Stimulated activated CD4-positive, alpha-beta T cell treated with anti-CD3 and anti-CD28 coated beads, Interleukin-15, amount 100 ng/mL, for 1 hour (primary cell): ENCODE measurements around the gene DISC1.
"Not testable (repeated sequence)": the region's sequence is repeated elsewhere in the genome, so short reads cannot be mapped to it uniquely, and the experiment has no call there.

Source experiments
- DNase-seq, 2 donors: peaks; one replicate each; pipeline ENCODE4 v3.0.0-alpha.2; 2020; ENCODE audit warnings: low read depth in 1 of 2, low spot score in 1 of 2

DISC1 gene

DNA sequence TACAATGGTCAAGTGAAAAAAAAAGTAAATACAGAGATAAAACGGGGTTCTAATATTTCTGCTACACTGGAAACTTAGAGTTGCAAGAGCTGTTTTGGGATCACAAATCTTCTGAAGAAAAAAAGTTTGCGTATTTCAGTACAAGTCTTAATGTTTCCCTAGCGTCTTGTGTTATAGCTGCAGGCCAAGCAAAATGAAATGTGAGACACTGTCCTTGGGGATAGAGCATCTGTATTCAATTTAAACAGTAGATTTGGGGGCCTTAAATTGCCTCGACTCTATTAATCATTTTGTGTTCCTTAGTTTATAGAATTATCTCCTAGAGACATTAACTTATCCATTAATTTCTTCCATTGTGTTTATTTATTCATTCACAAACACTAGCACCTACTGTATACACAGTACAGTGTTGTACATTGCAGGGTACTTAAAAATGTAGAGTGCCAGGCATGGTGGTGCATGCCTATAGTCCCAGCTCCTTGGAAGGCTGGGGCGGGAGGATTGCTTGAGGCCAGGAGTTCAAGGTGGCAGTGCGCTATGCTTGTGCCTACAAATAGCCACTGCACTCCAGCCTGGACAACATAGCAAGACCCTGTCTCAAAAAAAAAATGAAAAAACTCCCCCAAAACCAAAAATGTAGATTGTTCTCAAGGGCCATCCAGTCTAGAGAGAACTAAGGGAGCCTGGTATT, 7.9 kb downstream of the DISC1 start:
- no peak for DNase-seq

DNA sequence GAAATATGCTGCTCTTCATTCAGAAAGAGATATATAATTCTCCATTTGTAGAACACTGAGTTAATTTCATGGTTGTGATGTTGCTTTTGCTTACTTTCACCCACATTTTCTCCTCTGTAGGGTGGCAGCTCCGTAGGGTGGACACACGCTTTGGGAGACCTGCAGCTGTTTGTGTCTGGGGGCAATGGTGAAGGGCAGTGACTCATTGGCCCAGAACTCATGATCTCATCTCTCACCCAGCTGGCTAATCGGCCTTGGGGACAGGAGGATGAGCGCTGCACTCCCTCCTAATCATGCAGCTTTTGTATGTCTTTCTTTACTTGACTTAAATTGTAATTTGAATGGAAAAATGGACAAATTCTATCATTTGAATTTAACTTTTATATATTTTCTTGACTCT, 9.6 kb downstream of the DISC1 start:
- no peak for DNase-seq

DNA sequence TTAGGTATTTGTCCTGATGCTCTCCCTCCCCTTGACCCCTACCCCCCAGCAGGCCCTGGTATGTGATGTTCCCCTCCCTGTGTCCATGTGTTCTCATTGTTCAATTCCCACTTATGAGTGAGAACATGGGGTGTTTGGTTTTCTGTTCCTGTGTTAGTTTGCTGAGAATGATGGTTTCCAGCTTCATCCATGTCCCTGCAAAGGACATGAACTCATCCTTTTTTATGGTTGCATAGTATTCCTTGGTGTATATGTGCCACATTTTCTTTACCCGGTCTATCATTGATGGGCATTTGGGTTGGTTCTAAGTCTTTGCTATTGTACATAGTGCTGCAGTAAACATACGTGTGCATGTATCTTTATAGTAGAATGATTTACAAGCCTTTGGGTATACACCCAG, 10.3 kb downstream of the DISC1 start:
- DNase-seq = not testable (repeated sequence)

DNA sequence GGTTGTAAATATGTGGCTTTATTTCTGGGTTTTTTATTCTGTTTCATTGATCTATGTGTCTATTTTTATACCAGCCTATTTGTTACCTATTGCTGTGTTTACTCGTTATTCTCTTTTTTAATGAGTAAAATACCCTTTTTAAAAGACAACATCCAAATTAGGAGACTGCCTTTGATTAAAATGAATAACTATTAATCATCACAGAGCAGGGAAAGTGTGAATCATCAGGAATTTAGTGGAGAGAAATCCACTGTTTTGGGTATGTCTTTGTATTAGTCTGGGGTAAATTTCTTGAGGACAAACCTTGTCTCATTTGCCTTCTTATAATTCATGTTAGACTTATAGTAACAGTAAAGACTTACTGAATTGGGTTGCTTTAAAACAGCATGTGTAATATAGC, 12.1 kb downstream of the DISC1 start:
- DNase-seq = no peak

DNA sequence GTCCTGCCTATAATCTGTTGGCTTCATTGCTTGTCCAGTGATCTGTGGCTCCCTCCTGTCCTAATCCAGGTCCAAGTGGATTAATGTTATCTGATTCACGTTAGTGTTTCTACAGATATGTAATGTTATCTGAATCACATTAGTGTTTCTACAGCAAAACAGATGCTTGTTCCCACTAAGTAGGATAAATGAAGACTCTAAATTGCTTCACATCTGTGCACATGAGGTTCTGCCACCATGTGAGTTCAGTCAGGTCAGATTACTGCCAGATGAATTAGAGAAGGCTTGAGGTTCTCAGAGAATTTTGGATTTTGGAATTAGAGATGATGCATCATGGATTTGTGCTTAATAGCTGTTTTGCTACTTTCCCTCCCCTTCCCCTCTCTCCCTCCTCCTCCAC, 13.2 kb downstream of the DISC1 start:
- DNase-seq = no peak

DNA sequence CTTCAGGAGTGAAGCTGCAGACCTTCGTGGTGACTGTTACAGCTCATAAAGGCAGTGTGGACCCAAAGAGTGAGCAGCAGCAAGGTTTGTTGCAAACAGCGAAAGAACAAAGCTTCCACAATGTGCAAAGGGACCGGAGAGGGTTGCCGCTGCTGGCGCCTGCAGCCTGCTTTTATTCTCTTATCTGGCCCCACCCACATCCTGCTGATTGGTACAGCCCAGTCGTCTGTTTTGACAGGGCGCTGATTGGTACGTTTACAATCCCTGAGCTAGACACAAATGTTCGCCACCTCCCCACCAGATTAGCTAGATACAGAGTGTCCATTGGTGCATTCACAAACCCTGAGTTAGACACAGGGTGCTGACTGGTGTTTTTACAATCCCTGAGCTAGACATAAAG, 14.9 kb downstream of the DISC1 start:
- DNase-seq = not testable (repeated sequence)

DNA sequence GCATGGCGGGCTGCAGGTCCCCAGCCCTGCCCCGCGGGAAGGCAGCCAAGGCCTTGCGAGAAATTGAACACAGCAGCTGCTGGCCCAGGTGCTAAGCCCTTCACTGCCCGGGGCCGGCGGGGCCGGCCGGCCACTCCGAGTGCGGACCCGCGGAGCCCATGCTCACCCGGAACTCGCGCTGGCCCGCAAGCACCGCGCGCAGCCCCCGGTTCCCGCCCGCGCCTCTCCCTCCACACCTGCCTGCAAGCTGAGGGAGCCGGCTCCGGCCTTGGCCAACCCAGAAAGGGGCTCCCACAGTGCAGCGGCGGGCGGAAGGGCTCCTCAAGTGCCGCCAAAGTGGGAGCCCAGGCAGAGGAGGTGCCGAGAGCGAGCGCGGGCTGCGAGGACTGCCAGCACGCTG, 15.5 kb downstream of the DISC1 start:
- DNase-seq = not testable (repeated sequence)

DNA sequence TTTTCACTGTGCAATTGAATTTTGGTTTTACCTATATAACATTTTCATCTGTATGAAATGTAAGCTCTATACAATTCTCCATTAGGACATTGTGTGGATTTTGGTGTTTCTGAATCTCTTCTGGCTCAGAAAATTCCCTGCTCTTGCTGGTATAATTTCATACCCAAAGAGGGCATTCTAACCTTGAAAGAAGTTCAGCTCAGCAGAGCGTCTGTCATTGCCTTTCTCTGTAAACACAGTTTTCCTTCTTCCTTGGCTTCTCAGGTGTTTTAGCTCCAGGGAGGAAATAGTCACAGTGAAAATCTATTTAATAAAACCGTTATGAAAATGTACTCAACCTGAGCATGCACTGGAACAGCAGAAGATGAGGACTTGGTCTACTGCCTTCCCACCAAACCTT, 16.0 kb downstream of the DISC1 start:
- no peak for DNase-seq

DNA sequence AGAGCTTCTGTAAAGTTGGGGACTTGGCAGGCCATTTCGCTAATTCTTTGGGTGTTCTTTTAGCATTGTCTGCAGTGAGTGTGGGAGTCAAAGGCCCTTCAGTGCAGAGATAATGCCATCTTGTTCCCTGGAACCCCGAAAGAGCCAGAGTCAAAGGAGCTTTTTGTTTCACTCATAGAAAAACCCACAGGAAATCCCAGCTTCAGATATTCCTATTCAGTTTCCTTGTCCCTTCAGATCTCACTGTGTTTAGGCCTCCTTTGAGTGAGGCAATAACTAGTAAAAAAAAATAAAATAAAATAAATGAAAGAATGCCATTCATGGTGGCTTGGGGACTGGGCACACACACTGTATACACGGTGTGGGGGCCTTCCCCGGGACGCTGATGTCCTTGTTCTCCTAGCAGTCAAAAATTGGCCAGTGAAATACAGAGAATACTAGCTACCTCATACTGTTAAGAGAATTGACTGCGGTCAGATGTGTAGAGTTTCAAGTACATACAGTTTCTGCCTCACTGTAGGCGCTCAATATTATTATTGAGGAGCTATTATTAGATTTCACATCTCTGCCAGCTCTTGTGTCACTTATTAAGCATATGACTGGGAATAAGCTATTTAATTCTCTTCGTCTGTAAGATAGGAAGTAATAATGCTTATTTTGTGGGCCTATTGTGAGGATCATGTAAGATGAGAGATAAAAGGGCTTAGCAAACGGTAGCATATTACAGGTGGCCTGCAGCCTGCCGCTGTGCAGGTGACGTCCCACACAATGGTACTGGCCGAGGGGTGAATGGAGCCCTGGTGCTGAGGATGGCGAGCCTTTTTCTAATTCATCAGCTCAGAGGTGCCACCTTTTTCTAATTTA, 16.7 kb downstream of the DISC1 start:
- DNase-seq = no peak

DNA sequence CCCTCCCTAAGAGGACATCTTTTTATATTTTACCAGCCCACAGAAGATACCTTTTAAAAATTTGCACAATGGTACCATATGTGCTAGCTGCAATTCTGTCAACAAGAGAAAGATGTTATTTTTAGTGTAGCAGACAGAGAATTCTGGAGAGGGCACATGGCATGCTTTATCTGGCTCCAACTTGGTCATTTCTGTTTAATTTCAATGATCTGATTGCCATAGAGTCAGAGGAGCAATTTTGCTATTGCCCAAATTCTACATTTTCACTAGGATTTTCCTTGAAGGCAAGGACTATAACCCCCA, 17.3 kb downstream of the DISC1 start:
- no peak for DNase-seq

DNA sequence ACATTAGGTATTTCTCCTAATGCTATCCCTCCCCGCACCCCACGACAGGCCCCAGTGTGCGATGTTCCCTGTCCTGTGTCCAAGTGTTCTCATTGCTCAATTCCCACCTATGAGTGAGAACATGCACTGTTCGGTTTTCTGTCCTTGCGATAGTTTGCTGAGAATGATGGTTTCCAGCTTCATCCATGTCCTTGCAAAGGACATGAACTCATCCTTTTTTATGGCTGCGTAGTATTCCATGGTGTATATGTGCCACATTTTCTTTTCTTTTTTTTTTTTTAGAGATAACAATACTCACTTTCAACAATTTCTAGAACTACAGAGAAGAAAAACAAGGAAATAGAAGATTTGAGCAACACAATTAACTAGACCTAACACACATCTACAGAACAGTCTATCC, 19.0 kb downstream of the DISC1 start:
- DNase-seq = not testable (repeated sequence)

DNA sequence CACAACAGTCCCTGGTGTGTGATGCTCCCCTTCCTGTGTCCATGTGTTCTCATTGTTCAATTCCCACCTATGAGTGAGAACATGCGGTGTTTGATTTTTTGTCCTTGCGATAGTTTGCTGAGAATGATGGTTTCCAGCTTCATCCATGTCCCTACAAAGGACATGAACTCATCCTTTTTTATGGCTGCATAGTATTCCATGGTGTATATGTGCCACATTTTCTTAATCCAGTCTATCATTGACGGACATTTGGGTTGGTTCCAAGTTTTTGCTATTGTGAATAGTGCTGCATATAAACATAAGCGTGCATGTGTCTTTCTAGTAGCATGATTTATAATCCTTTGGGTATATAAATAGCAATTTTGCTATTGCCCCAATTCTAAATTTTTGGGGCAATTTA, 19.6 kb downstream of the DISC1 start:
- not testable (repeated sequence) for DNase-seq

DNA sequence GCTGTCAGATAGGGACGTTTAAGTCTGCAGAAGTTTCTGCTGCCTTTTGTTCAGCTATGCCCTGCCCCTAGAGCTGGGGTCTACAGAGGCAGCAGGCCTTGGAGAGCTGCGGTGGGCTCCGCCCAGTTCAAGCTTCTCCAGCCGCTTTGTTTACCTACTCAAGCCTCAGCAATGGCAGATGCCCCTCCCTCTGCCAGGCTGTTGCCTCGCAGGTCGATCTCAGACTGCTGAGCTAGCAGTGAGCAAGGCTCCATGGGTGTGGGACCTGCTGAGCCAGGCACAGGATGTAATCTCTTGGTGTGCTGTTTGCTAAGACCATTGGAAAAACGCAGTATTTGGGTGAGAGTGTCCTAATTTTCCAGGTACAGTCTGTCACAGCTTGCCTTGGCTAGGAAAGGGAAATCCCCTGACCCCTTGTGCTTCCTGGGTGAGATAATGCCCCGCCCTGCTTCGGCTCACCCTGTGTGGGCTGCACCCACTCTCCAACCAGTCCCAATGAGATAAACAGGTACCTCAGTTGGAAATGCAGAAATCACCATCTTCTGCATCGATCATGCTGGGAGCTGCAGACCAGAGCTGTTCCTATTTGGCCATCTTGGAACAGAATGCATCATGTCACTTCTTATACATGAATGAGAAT, 25.2 kb downstream of the DISC1 start:
- DNase-seq = not testable (repeated sequence)

DNA sequence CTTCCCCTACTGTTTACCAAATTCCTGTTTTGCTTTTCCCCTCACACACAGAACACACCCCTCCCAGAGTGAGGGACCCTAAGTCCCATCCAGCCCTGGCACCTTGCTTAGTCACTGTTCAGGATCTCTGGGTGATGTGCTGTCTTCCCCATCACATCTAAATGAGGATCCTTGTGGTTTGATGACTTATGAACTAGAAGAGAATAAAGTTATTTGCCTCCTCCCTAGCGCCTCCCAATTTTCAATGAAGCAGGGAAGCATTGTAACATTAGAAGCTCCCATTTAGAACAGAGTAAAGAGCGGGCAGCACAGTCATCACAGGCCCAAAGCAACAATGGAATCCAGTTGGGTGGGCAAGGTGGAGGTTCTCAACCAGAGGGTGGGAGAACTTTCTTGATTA, 27.0 kb downstream of the DISC1 start:
- no peak for DNase-seq

DNA sequence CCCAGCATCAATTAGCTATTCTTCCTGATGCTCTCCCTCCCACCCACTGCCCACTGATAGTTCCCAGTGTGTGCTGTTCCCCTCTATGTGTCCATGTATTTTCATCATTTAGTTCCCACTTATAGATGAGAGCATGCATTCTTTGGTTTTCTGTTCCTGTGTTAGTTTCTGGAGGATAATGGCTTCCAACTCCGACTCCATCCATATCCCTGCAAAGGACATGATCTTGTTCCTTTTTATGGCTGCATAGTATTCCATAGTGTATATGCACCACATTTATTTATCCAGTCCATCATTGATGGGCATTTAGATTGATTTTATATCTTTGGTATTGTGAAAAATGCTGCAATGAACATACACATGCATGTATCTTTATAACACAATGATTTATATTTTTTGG, 30.2 kb downstream of the DISC1 start:
- no peak for DNase-seq

DNA sequence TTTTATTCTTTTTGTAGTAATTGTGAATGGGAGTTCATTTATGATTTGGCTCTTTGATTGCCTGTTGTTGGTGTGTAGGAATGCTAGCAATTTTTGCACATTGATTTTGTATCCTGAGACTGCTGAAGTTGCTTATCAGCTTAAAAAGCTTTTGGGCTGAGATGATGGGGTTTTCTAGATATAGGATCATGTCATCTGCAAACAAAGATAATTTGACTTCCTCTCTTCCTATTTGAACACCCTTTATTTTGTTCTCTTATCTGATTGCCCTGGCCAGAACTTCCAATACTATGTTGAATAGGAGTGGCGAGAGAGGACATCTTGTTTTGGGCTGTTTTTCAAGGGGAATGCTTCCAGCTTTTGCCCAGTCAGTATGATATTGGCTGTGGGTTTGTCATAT, 31.6 kb downstream of the DISC1 start:
- not testable (repeated sequence) for DNase-seq

DNA sequence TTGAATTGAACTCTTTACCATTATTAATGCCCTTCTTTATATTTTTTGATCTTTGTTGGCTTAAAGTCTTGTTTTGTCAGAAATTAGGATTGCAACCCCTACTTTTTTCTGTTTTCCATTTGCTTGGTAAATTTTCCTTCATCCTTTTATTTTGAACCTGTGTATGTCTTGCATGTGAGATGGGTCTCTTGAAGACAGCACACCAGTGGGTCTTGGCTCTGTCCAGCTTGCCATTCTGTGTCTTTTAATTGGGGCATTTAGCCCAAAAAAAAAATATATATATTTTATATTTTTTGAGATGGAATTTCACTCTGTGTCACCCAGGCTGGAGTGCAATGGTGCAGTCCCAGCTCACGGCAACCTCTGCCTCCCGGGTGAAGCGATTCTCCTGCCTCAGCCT, 33.6 kb downstream of the DISC1 start:
- no peak for DNase-seq

DNA sequence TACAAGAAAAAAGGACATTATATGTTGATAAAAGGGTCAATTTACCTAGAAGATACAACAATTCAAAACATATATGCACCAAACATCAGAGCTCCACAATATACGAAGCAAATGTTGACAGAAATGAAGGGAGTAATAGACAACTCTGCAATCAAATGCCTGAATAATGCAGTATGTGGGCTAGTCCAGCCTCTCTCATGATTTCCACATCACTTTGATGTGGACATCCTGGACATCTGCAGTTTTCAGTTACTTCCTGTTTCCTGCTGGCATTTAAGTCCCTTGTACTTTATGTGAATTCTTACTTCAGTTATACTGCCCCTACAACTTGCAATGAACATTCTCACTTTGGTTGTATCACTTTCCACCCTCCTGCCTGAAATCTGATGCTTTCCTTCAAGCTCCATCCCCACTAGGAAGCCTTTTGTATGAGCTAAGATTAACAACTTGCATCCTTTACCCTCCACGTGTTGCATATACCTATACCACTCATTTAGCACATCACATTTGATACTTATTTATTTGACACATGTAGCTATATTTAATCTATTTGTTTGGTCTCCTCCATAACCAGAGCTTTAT, 36.7 kb downstream of the DISC1 start:
- no peak for DNase-seq

DNA sequence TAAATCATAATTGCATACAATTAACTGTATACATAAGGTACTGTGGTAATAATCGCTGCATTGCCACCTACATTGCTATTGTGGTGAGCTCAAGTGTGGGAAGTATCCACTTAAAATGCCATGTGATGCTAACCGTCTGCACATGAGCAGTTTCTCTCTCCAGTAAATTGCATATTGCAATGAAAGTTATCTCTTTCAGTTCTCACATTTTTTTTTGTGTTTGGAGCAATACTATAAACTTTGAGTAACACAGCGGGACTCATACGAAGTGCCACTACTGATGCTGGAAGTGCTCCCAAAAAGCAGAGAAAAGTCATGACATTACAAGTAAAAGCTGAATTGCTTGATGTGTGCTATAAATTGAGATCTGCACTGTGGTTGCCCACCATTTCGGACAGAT, 38.5 kb downstream of the DISC1 start:
- DNase-seq = no peak

DNA sequence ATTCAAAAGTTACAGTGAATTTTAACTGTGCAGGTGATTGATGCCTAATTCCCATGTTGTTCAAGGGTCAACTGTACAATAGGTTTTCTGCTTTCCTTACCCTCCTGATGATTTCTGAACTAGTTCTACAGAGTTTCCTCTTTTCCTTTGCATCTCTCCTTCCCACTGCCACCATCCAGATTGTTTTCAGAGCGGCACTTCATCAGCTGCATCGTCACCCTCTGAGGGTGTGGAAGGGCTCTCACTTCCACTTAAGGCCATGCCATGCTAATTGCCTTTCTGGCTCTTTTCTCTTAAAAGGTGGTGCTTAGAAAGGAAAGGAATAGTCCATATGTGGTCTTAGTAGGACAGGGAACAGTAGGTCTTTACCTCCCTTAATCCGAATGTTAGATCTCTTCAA, 39.1 kb downstream of the DISC1 start:
- DNase-seq = no peak

DNA sequence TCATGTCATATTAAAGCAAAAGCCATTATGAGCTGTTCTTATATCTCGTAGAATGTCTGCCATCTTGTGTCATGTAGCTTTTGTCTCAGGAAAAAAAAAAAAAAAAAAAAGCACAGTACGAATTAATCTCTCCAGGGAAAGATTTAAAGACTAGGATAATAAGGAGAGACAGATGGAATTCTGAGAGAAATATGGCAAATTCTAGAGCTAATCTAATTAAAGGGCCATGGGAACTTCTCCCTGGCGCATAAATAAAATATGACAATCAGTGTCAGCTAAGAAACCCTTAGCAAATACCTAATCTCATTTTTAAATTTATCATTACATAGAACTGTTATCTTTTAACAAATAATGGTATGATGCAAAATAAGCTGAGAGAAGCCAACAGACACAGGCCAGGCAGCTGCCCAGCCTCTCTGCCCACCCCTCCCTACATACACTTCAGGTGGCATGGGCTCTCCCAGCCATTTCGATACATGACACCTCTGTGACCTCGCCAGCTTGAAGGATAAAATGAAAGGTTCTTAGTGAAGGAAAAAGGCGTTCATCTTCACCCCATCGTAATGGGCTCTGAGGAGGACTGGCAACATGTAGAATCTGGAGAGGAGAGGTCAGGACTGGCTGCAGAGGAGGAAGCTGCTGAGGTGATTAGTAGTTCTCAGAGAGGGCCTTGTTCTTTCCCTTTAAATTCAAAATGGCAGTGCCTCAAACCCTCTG, 39.8 kb downstream of the DISC1 start:
- DNase-seq = no peak
